RWPE2 (cell line): ENCODE data around the gene TRIM25.
A peak's percentile ranks its signal among the peaks of the same experiment; 100 is the strongest.

ENCODE experiments used
- ATAC-seq: fragments of 200-7000 bp; cut with Tn5 transposase; 3 replicates; pipeline ENCODE4 v1.9.1; 2021; ENCODE audit warnings: low read depth
- DNase-seq: peaks from one replicate; pipeline ENCODE4 v3.0.0-alpha.2; 2020; ENCODE audit warnings: low spot score
- H3K27ac ChIP-seq: fragments of 450-650 bp; 2 replicates; pipeline ENCODE4 v1.5.1; 2017; ENCODE audit warnings: mild to moderate bottlenecking; ENCODE audit not compliant: poor library complexity, severe bottlenecking
- H3K27me3 ChIP-seq: fragments of 250-450 bp; sonication (Bioruptor Pico); 2 replicates; pipeline ENCODE4 v1.5.1; 2021; ENCODE audit warnings: mild to moderate bottlenecking, moderate library complexity; ENCODE audit not compliant: insufficient read depth, poor library complexity, severe bottlenecking
- H3K36me3 ChIP-seq: fragments of 250-450 bp; sonication (Bioruptor Pico); 2 replicates; pipeline ENCODE4 v1.5.1; 2020; ENCODE audit warnings: low read depth, mild to moderate bottlenecking, moderate library complexity
- H3K4me1 ChIP-seq: fragments of 250-450 bp; sonication (Bioruptor Pico); 2 replicates; pipeline ENCODE4 v1.5.1; 2021; ENCODE audit warnings: mild to moderate bottlenecking, moderate library complexity; ENCODE audit not compliant: insufficient read depth, poor library complexity, severe bottlenecking
- H3K4me3 ChIP-seq: fragments of 250-450 bp; sonication (Bioruptor Pico); 2 replicates; pipeline ENCODE4 v1.5.1; 2021; ENCODE audit warnings: mild to moderate bottlenecking, moderate library complexity; ENCODE audit not compliant: severe bottlenecking
- H3K9me3 ChIP-seq: fragments of 250-450 bp; sonication (Bioruptor Pico); 2 replicates; pipeline ENCODE4 v1.5.1; 2021; ENCODE audit warnings: mild to moderate bottlenecking, moderate library complexity; ENCODE audit not compliant: severe bottlenecking
- CTCF ChIP-seq: fragments of 450-650 bp; IDR thresholded peaks from one replicate; pipeline ENCODE4 v1.5.1; 2017; ENCODE audit warnings: mild to moderate bottlenecking, moderate library complexity; ENCODE audit not compliant: poor library complexity, severe bottlenecking

TRIM25 gene

GRCh38 chr17:56910509-56911235 lies 3.2 kb downstream of the TRIM25 start:
- no peak for TF ChIP-seq CTCF
- Histone ChIP-seq H3K4me1 (peaks cover 17% of the 10 kb centered on the region), H3K27me3 (no peaks in the 10 kb centered on the region), H3K27ac (no peak overlapping the region), H3K4me3 (no peak overlapping the region), H3K36me3 (peaks cover 67% of the 10 kb centered on the region), H3K9me3 (no peaks in the 10 kb centered on the region)
- ATAC-seq (no peak), DNase-seq (no peak)

- Histone ChIP-seq H3K9me3 (no peaks in the 10 kb centered on the region), H3K4me1 (peaks cover 11% of the 10 kb centered on the region), H3K4me3 (no peak overlapping the region), H3K27ac (no peak overlapping the region), H3K27me3 (no peaks in the 10 kb centered on the region), H3K36me3 (peaks cover 75% of the 10 kb centered on the region)
- TF ChIP-seq CTCF = no peak
- DNase-seq (no peak), ATAC-seq (no peak)
These were observed 3.9 kb downstream of the TRIM25 start for GRCh38 chr17:56909742-56910508.

- ATAC-seq (no peak), DNase-seq (no peak)
- no peak overlapping the region for H3K27ac ChIP-seq
These were observed 5.8 kb downstream of the TRIM25 start for GRCh38 chr17:56908001-56908542.

GRCh38 chr17:56903560-56903959 lies 10.3 kb downstream of the TRIM25 start:
- DNase-seq = no peak
- no peak for TF ChIP-seq CTCF
- no peak for ATAC-seq
- H3K9me3 ChIP-seq = no peaks in the 10 kb centered on the region
- H3K4me3 ChIP-seq = no peak overlapping the region
- H3K27me3 ChIP-seq = no peaks in the 10 kb centered on the region
- peaks cover 13% of the 10 kb centered on the region for H3K4me1 ChIP-seq
- H3K27ac ChIP-seq = peak overlapping the region; percentile 66
- peaks cover 100% of the 10 kb centered on the region for H3K36me3 ChIP-seq

More at GRCh38 chr17:56908001-56908542, 5.8 kb downstream of the TRIM25 start:
- Histone ChIP-seq H3K36me3 (peaks cover 93% of the 10 kb centered on the region), H3K27me3 (no peaks in the 10 kb centered on the region), H3K4me3 (no peak overlapping the region), H3K9me3 (no peaks in the 10 kb centered on the region), H3K4me1 (peaks cover 10% of the 10 kb centered on the region)
- TF ChIP-seq CTCF = no peak
